H1 (cell line): Measurements from ENCODE around the gene OR7D2. TPM values are rescaled to one million over a fixed set of nuclear protein-coding genes. Genes with fewer than 3 reads are reported as not detected.

Experiments used
- CTCF ChIA-PET: fragments of 300-600 bp; sonication (Branson Sonifier 250); formaldehyde crosslinking; loops from one replicate; lab custom pipeline; 2021; ENCODE audit not compliant: partially characterized antibody; lab: Charles Lee
- POLR2A ChIA-PET: fragments of 300-600 bp; sonication (Branson Sonifier 250); formaldehyde crosslinking; loops from one replicate; lab custom pipeline; 2021; ENCODE audit warnings: inconsistent platforms; ENCODE audit not compliant: partially characterized antibody; lab: Charles Lee
- DNase-seq, 2 experiments: peaks; one replicate each; pipeline versions ENCODE4 v3.0.0 to v3.0.0-alpha.2; 2010 to 2022; ENCODE audit warnings: low spot score in 2 of 2, low read depth in 1 of 2, mixed read lengths in 1 of 2
- FAIRE-seq: peaks from 2 replicates; lab custom pipeline; 2011; peaks lifted over from hg19 to GRCh38; lab: Jason Lieb, UNC
- H2AFZ ChIP-seq: 2 replicates; pipeline ENCODE4 v1.8.1; 2012; ENCODE audit warnings: low read length, inconsistent platforms
- H2AK5ac ChIP-seq: 2 replicates; pipeline ENCODE4 v1.6.1; 2013; ENCODE audit warnings: low read depth, low read length
- H2BK120ac ChIP-seq: replicated peaks from 2 replicates; pipeline ENCODE3; 2013; ENCODE audit warnings: low read depth, low read length, inconsistent platforms
- H2BK12ac ChIP-seq: 2 replicates; pipeline ENCODE4 v1.6.1; 2013; ENCODE audit warnings: low read depth, low read length
- H2BK15ac ChIP-seq: 2 replicates; pipeline ENCODE4 v1.6.1; 2013; ENCODE audit warnings: low read length
- H2BK20ac ChIP-seq: 2 replicates; pipeline ENCODE4 v1.6.1; 2013; ENCODE audit warnings: low read length
- H2BK5ac ChIP-seq: 2 replicates; pipeline ENCODE4 v1.6.1; 2013; ENCODE audit warnings: low read depth, low read length
- H3K14ac ChIP-seq: 2 replicates; pipeline ENCODE4 v1.6.1; 2013; ENCODE audit warnings: inconsistent platforms; ENCODE audit not compliant: insufficient read length
- H3K18ac ChIP-seq: 2 replicates; pipeline ENCODE4 v1.6.1; 2013; ENCODE audit warnings: low read length; ENCODE audit errors: extremely low read depth
- H3K23ac ChIP-seq: 2 replicates; pipeline ENCODE4 v1.6.1; 2013; ENCODE audit warnings: inconsistent platforms; ENCODE audit not compliant: insufficient read length
- H3K23me2 ChIP-seq: 2 replicates; pipeline ENCODE4 v1.6.1; 2013; ENCODE audit warnings: low read depth, low read length
- H3K27ac ChIP-seq: 2 replicates; pipeline ENCODE4 v1.6.1; 2011; ENCODE audit warnings: low read depth, low read length, inconsistent platforms
- H3K27me3 ChIP-seq, 4 experiments: replicated peaks in 1 of 4; 1 replicate in 1 of 4; 2 replicates in 3 of 4; pipeline versions ENCODE4 v1.6.1 to v1.8.1; 2011 to 2013; ENCODE audit warnings: low read length in 3 of 4, mild to moderate bottlenecking in 3 of 4, inconsistent platforms in 2 of 4, mixed read lengths in 2 of 4, moderate library complexity in 1 of 4; ENCODE audit not compliant: control insufficient read depth in 3 of 4, insufficient read depth in 3 of 4; ENCODE audit errors: extremely low read depth in 1 of 4
- H3K36me3 ChIP-seq, 4 experiments: 2 replicates each; pipeline versions ENCODE4 v1.6.1 to v1.8.1; 2011 to 2013; ENCODE audit warnings: mild to moderate bottlenecking in 4 of 4, low read length in 3 of 4, moderate library complexity in 2 of 4, control low read depth in 1 of 4, inconsistent platforms in 1 of 4; ENCODE audit not compliant: insufficient read depth in 4 of 4, control insufficient read depth in 2 of 4
- H3K4ac ChIP-seq: replicated peaks from 2 replicates; pipeline ENCODE3; 2013; ENCODE audit warnings: low read length, low read depth, mixed read lengths, inconsistent platforms; ENCODE audit not compliant: insufficient read length
- H3K4me1 ChIP-seq, 4 experiments: replicated peaks in 1 of 4; 1 replicate in 1 of 4; 2 replicates in 3 of 4; pipeline versions ENCODE4 v1.6.1 to v1.8.1; 2011 to 2013; ENCODE audit warnings: low read length in 3 of 4, inconsistent platforms in 2 of 4, mixed read lengths in 1 of 4; ENCODE audit not compliant: insufficient read depth in 4 of 4, control insufficient read depth in 3 of 4
- H3K4me2 ChIP-seq, 2 experiments: 2 replicates each; pipeline versions ENCODE4 v1.6.1 to v1.8.1; 2011 to 2013; ENCODE audit warnings: low read depth in 2 of 2, low read length in 2 of 2, control low read depth in 1 of 2, inconsistent platforms in 1 of 2, mild to moderate bottlenecking in 1 of 2; ENCODE audit not compliant: insufficient read depth in 1 of 2
- H3K4me3 ChIP-seq, 4 experiments: fragments of 200-600, 300-600 bp in 1 of 4; sonication (generic), shearing (Covaris generic), sonication (Bioruptor Twin) in 1 of 4; 2 replicates each; pipeline versions ENCODE4 v1.5.1 to v1.8.1; 2011 to 2016; ENCODE audit warnings: low read length in 4 of 4, low read depth in 3 of 4, control low read depth in 2 of 4, inconsistent platforms in 2 of 4, mild to moderate bottlenecking in 2 of 4, mixed read lengths in 1 of 4, moderate library complexity in 1 of 4; ENCODE audit not compliant: insufficient read depth in 2 of 4; ENCODE audit errors: extremely low read depth in 1 of 4
- H3K56ac ChIP-seq: replicated peaks from 2 replicates; pipeline ENCODE3; 2013; ENCODE audit warnings: low read depth, mild to moderate bottlenecking, mixed read lengths, low read length, inconsistent platforms; ENCODE audit not compliant: insufficient read length
- H3K79me1 ChIP-seq: 2 replicates; pipeline ENCODE4 v1.6.1; 2013; ENCODE audit warnings: low read depth, low read length, control low read depth
- H3K79me2 ChIP-seq, 2 experiments: 2 replicates each; pipeline versions ENCODE4 v1.6.1 to v1.8.1; 2012 to 2013; ENCODE audit warnings: low read length in 2 of 2, mild to moderate bottlenecking in 2 of 2, inconsistent platforms in 1 of 2; ENCODE audit not compliant: insufficient read depth in 2 of 2, control insufficient read depth in 1 of 2
- H3K9ac ChIP-seq, 4 experiments: replicated peaks in 1 of 4; 1 replicate in 1 of 4; 2 replicates in 3 of 4; pipeline versions ENCODE4 v1.6.1 to v1.8.1; 2011 to 2013; ENCODE audit warnings: low read depth in 3 of 4, low read length in 3 of 4, control low read depth in 2 of 4, mild to moderate bottlenecking in 2 of 4, moderate library complexity in 2 of 4, inconsistent platforms in 1 of 4; ENCODE audit errors: extremely low read depth in 1 of 4
- H3K9me3 ChIP-seq, 2 experiments: 2 replicates each; pipeline versions ENCODE4 v1.6.1 to v1.8.1; 2012 to 2013; ENCODE audit warnings: mild to moderate bottlenecking in 2 of 2, moderate library complexity in 2 of 2, control low read depth in 1 of 2, inconsistent platforms in 1 of 2, low read depth in 1 of 2, low read length in 1 of 2, mixed read lengths in 1 of 2; ENCODE audit not compliant: insufficient read depth in 2 of 2
- H4K20me1 ChIP-seq, 2 experiments: replicated peaks in 1 of 2; 2 replicates each; pipeline versions ENCODE3 to v1.8.1; 2011 to 2013; ENCODE audit warnings: inconsistent platforms in 2 of 2, low read length in 2 of 2, mild to moderate bottlenecking in 1 of 2; ENCODE audit not compliant: insufficient read depth in 2 of 2, control insufficient read depth in 1 of 2
- H4K5ac ChIP-seq: 2 replicates; pipeline ENCODE4 v1.6.1; 2013; ENCODE audit warnings: low read length, low read depth, mixed read lengths, inconsistent platforms; ENCODE audit not compliant: insufficient read length
- H4K8ac ChIP-seq: 2 replicates; pipeline ENCODE4 v1.8.0; 2013; ENCODE audit warnings: mild to moderate bottlenecking, moderate library complexity, low read length, inconsistent platforms; ENCODE audit not compliant: insufficient read depth; ENCODE audit errors: extremely low read depth
- H4K91ac ChIP-seq: replicated peaks from 2 replicates; pipeline ENCODE3; 2013; ENCODE audit warnings: low read length, mixed read lengths, inconsistent platforms; ENCODE audit not compliant: insufficient read length
- WGBS, 2 experiments: shearing (Covaris generic) in 1 of 2; methylation state at CpG; one replicate each; pipeline versions ENCODE4 v1.1.6 to v1.1.7; 2013 to 2015; ENCODE audit warnings: low lambda C conversion rate in 2 of 2, mixed read lengths in 2 of 2, inconsistent platforms in 1 of 2, low coverage in 1 of 2, missing lambda C conversion rate in 1 of 2; ENCODE audit not compliant: insufficient replicate concordance in 2 of 2, insufficient coverage in 1 of 2, insufficient read length in 1 of 2; ENCODE audit errors: extremely low coverage in 1 of 2, missing lambda C conversion rate in 1 of 2; 5-methylcytosine and 5-hydroxymethylcytosine counted together
- polyA plus RNA-seq, 7 experiments: library from polyadenylated mRNA; depleted of rRNA in 3 of 7; stranded (reverse) in 5 of 7; unstranded in 2 of 7; fragments of >200 nt in 5 of 7; fragments of 200-250 nt in 2 of 7; gene quantifications; 1 replicate in 5 of 7; 2 replicates in 1 of 7; 4 replicates in 1 of 7; pipeline versions ENCODE4 v1.2.1 to v1.2.3, GENCODE V29; 2011 to 2013; ENCODE audit warnings: missing spikeins in 2 of 7, mixed read lengths in 2 of 7
- total RNA-seq: library from RNA; stranded (reverse); fragmentation: NEBNext Ultra II Directional; extraction: Animal tissue kit (Norgen Biotek cat#: 25700); gene quantifications from 2 replicates; pipeline ENCODE4 v1.2.1, GENCODE V29; 2021

OR7D2 gene
- total and polyA plus RNA-seq, 2 of the 8 experiments (the other 6 are each of a cell fraction or from before 2014, with no cell fraction given): 0.02 TPM; not detected in 1

DNA sequence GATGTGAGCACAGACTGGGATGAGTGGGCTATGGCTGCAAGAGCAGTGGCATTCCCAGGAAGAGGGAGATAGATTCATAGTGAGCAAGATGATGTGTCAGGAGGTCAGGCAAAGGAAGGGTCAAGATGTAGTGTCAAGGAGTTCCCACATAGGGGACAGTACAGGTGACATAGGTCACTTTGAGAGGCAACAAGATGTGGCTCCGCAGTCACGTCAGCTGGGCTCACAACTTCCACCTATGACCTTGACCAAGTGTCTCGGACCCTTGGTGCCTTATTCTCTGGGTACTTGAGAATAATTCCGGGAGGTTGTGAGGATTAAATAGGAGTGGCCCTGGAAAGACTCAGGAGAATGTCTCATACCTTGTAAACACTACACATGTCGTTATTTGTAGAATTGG is 28.1 kb upstream of the OR7D2 start:
- Histone ChIP-seq H2BK20ac (no peak overlapping the region), H4K5ac (no peak overlapping the region), H3K4me3 (no peak overlapping the region), H3K4me2 (no peak overlapping the region), H3K56ac (no peak overlapping the region), H3K27me3 (no peaks in the 10 kb centered on the region), H3K9me3 (peaks cover 23 to 40% of the 10 kb centered on the region in 2 experiments), H3K18ac (no peak overlapping the region), H2BK5ac (no peak overlapping the region), H2AK5ac (no peak overlapping the region), H2BK120ac (no peak overlapping the region), H2BK15ac (no peak overlapping the region), H2BK12ac (no peak overlapping the region), H3K9ac (no peak overlapping the region), H3K79me2 (peaks cover 73 to 99% of the 10 kb centered on the region in 2 experiments), H3K79me1 (peaks cover 15% of the 10 kb centered on the region), H3K36me3 (peaks cover 2 to 51% (median 14%) of the 10 kb centered on the region in 4 experiments; a peak in 5 of 8 replicates), H3K23ac (no peak overlapping the region), H4K91ac (no peak overlapping the region), H4K20me1 (peaks cover 0 to 12% of the 10 kb centered on the region in 2 experiments), H3K23me2 (no peaks in the 10 kb centered on the region), H3K14ac (no peak overlapping the region), H4K8ac (no peak overlapping the region; the same call in 1 of the 2 replicates), H2AFZ (no peak overlapping the region), H3K4me1 (no peaks in the 10 kb centered on the region), H3K27ac (no peak overlapping the region), H3K4ac (no peak overlapping the region)
- ChIA-PET CTCF (no interaction called here), POLR2A (no interaction called here)
- WGBS, 2 experiments: 91% methylated on average over 5 of the region's 5 CpGs; no CpG with 5 or more reads in 1 of the 2 experiments
- FAIRE-seq: no peak
- no peak for DNase-seq
